ENCODE data around the gene SHMT2.

Gene SHMT2

DNA sequence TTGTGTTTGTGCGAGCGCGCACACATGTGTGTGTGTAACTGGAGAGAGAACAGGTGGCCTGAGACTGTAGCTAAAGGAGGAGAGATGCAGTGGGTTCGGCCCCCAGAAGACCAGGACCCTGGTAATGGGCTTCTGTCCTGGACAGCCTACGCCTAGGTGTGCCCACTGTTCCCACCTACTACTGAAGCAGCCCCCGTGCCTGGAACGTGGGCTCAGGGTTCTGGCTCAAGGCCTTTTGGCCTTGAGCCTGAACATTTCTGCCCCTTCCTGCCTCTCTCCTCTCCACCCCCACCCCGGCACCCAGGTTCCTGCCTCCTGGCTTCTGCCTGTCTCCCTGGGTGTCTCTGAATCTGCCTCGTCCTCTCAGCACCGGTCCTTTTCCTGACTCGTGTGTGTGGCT is 14.4 kb upstream of the SHMT2 start:
- no peak for DNase-seq (ENCODE audit: low spot score)

DNA sequence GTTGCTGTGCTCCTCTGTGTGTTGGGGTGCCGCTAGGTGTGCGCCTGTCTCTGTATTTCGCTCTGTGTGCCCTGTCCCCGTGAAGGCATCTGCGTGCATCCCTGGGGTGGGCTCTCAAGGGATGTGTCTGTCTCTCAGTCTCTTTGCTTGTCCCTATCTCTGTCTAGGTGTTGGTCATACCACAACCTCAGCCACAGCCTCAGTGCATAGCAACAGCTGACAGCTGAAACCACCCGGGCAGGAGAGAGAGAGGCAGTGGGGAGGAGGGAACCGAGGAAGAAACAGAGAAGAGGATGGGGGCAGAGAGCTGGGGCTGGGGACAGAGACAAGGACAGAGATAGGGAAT is 13.9 kb upstream of the SHMT2 start:
- DNase-seq (ENCODE audit: low spot score) = no peak

DNA sequence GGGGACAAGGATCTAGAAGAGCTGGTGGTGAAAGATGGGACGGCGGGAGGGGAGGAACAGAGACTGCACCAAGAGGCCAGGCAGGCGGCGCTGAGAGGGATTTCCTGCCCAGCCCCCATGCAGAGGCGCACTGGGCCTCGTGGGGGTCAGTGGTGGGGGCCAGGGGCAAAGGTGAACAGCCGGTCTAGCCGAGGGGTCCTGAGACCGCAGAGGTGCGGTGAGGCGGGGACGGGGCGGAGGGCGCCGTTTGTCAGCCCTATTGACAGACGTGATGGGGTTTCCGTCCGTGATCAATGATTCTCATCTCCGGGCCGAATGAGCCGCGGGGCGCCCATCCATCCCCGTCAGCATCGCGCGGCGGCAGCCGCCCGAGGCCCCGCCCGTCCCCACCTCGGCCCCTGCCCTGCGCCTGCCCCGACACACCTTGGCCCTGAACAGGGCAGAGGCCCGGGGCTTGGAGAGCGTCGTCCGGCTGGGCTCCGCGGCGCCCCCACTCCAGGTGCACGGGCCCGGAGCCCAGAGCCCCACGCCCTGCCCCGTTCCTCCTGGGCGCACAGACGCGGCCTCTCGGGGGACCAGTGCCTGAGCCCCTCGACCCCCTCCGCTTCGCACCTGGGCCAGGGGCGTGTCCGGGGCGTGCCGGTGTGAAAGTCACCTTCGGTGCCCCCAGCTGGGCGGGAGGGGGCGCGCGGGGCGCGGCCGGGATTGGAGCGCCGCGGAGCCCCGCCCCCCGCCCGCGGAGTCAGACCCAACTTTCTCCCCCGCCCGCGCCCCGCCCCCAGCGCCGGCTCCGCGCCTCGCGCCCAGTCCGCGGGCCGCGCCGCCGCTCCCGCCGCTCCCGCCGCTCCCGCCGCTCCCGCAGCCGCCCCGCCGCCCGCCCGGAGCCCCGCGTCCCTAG is 13.2 kb upstream of the SHMT2 start, which contains the start of gene NXPH4:
Gene NXPH4 (plus strand): TSS at position 781 of the 898 bp plus-strand sequence. CDS start 176 bp downstream, outside the sequence.
- DNase-seq (ENCODE audit: low spot score) = peak; percentile 85

DNA sequence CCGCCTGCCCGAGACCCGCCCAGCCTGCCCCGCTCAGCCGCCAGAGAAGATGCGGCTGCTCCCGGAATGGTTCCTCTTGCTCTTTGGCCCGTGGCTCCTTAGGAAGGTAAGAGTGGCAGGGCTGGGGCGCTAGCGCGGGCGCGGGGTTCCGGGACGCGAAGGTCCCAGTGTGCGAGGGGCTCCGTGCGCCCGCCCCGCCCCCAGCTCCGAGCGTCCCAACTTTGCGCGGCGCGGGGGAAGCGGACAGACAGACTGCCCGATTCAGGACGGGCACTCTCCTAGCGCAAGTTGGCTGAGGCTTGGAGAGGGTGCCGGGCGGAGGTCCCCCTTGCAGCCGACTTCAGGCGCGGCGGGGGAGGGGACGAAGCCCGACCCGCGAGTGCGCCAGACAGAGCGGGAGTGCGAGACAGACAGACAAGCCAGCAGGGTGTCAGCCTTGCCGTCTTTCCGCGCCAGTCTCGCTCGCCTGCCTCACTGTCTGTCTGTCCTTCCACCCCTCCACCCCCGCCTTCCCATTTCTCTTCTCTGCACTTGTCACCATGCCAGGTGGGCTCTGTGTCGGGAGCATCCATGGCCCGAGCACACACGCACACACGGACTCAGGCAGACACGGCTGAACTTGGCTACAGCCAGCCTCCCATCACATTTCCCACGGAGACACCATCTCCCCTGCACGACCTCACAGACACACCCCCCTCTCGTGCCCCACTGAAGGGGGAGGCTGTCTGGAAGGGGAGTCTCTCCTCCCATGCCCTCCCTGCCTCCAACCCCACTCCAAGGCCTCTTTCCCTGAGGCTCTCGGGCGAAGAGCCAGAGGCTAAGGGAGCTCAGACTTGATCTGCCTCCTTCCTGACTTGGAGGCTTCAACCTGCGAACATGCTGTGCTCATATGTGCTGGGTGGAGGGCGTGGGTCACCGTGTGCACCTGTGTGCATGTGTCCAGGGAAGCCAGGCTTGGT is 12.3 kb upstream of the SHMT2 start:
- no peak for DNase-seq (ENCODE audit: low spot score)

DNA sequence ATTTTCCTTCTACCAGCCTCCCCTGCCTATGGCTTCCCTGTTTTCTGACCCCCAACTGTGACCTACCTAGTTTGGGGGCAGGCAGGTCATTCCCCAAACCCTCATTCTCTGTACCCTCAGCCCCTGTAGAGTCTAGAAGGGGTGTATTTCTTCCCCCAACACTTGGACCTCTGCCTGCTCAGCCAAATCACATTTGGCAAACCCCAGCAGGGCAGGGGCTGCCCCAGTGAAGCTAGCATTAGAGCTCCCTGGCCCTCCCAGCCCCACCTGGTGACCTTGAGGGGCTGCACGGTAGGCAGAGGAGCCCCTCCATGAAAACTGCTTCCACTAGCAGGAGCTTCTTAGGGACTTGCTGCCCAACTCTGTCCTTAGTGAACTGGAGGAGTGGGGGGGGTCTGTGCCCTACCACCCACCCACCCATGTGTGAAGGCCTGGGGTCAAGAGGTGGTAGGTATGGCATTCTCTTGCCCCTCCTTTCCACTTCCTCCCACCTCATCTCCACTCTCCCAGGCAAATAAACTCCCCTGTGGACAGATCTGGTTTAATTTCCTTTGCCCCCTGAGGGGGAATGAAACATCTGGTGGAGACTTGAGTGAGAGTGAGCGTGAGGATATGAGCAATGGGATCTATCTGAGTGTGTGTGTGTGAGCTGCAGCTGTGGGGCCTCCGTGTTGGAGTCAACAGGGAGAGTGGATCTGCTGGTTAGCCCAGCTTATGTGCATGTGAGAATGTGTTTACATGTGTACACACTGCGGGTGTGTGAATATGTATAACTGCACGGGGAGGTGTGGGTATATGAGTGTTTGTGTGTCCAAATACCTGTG is 11.3 kb upstream of the SHMT2 start:
- DNase-seq (ENCODE audit: low spot score) = no peak

DNA sequence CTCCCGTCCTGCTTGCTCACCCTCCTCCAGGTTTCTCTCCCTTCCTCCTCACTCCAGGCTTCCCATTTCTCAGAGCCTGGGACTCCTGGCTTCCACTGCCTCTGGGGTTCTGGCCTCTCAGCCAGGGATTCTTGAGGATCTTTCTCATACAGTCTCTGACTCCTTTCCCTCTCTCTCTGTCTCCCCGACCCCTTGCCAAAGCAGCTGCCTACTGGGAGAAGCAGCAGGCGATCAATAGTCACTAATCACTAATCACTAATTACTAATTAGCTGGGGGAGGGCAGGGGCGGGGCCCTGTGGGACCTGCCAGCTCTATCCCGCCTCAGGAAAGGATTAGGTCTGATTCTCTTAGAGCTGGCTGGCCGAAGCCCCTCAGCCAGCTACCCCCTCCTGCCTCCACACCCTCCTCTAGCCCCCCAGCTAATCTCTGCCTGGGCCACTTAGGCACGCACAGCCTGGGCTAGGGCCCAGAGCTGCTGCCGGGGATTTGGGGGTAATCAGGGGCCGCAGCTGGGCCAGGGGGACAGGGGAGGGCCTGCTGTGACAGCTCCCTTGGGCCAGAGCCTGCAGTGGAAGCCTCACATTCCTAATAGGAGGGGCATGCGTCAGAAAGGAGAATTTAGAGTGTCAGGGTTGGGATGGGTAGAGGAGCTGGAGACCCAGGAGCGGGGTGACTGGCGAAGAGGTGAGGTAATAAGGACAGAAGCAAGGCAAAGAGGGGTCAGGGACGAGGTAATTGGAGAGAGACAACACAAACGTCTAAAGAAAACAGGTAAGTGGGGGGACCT is 10.1 kb upstream of the SHMT2 start:
- no peak for DNase-seq (ENCODE audit: low spot score)

DNA sequence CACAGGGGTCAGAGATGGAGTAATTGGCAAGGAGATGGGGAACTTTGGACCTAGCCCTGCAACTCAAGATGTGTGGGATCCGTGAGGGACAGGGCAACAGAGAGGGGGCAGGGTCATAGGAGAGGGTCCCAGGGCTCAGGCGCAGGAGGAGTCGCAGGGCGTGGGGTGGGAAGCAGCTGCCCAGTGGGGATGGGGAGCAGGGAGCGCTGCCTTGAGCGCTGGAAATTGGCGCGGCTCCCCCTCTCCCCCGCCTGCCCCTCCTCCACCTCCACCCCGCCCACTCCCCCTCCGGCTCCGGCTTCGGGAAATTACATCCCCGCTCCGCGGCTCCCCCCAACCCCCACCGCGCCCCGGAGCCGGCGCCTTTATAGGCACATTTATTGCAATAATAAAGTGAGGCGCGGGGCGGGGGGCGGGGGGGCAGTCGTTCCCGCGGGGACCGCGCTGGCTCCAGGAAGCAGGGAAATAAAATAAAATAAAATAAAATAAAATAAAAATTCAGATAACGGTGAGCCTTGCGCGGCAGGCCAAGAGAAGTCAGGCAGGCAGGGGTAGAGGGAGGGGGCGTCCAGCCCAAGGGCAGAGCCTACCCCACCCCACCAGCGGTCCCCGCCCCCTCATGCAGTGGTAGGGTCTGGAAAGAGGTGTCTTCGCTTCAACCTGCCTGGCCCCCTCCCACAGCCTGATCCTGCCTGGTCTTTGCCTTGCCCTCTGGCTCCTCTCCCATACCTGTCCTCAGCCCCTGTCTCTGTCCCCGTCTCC is 9.3 kb upstream of the SHMT2 start:
- no peak for DNase-seq (ENCODE audit: low spot score)

DNA sequence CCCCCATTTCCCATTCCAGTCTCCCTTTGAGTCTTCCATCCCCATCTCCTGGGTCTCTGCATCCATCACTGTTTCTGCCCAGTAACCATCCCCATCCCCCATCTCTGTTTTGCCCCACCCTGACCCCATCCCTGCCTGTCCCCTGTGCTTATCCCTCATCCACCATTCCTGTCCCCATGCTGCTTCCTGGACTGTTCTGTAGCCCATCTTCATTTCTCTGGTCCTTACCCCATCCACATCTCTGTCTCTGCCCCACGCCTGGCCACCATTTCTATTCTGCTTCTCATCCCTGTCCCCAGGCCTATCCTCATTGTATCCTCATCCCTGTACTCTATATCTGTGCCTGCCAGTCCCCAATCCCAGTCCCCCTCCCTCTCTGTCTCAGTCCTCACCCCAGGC is 8.7 kb upstream of the SHMT2 start:
- no peak for DNase-seq (ENCODE audit: low spot score)

DNA sequence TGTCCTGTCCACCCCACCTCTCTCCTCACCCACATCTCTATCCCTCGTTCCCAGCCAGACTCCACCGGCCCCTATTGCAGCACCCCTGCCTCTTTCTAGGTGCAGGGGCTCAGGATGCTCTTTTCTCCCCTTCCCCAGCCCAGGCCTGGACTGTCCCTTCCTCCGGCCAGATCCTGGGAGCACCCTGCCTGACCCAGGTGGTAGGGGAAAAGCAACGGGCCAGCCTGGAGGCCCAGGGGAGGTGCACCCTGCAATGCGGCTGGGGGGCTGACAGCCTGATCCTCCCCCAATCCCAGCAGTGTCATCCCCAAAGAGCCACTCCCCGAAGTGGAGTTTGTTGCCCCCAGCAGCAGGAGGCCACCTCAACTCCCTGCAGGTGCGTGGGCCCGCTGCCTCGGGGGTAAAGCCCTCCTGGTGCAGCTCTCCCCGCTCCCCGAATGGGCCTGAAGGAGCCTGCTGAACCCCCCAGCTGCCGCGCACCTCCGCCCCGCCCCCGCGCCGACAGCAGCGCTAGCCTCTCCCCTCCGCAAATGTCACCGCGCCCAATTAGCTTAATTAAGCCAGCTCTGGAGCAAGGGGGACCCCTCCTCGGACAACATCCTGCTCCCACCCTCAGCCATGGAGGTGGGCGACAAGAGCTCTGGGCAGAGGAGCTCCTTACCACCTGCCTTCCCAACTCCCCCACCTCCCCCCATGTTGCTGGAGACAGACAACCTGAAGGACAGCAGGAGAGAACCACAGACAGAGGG is 8.2 kb upstream of the SHMT2 start:
- no peak for DNase-seq (ENCODE audit: low spot score)

DNA sequence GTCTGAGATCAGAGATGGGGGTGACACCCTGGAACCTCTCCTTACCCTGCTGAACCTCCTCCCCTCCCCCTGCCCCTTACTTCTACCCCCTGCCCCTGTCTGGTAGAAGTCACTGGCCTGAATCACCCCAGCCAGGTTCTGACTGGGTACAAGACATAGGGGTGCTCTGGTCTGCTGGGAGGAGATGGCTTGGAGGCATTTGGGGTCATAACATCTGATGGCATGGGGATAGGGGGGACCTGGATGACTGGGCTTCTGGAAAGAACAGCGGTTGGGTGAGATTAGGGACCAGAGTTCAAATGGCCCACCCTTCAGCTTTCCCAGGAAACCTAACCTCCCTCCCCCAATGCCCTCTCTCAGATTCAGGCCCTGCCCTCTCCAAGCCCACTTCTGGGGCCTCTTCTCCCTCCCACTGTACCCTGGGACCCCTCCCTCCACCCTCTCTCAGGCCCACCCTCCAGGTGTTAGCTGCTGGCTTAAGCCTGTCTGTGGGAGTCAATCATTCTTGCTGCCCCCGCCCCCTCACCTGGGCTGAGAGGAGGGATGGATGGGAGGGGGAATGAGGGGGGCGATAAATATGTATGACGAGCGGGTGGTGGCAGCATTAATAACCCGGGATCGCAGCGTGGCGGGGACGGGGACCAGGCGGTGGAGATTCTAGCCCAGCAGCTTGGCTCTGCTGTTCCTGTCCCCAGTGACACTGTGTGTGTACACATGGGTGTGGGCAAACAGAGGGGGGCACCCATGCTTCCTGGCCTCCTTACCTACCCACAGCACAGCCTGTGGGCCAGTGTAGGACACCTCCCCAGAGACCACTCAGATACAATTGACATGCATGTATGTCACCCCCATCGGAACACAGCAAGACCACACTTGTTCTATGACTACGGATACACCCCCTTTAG is 7.0 kb upstream of the SHMT2 start:
- no peak for DNase-seq (ENCODE audit: low spot score)

DNA sequence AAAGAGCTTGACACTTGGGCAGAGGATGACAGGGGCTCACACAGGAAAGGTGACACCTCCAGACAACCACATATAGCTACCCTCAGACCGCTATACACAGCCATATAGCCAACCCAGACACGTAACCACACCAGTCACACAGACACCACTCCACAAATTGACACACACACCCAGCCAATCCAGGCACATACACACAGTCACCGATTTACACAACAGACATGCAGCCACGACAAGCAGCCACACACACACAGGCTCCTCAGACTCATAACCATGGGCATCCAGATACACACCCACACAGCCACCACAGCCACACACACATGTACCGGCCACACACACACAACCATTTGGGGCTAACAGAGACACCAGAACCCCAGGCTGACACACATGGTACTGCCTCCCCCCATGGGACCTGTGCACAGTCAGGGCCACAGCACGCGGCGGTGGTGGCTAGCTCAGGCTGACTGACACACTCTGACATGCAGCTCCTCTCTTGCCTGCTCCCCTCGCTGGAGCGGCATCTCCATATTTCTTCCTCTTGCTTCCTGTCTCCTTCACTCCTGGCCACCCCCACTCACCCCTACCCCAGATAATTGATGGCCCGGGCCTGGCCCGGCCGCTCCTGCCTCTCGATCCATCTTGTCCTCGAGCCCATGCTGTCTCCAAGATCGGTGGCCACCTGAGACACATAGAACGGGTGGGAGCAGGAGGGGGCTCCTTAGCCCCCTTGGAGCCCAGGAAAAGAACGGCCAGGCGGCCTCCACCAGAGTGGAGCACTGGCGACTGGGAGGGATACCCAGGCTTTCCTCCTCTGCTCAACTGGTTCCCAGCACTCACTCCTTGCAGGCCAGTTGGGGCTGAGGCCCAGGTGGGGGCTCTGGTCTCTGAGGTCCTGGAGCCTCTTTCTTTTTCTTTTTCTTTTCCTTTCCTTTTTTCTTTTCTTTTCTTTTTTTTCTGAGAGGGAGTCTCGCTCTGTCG is 6.0 kb upstream of the SHMT2 start:
- no peak for DNase-seq (ENCODE audit: low spot score)

DNA sequence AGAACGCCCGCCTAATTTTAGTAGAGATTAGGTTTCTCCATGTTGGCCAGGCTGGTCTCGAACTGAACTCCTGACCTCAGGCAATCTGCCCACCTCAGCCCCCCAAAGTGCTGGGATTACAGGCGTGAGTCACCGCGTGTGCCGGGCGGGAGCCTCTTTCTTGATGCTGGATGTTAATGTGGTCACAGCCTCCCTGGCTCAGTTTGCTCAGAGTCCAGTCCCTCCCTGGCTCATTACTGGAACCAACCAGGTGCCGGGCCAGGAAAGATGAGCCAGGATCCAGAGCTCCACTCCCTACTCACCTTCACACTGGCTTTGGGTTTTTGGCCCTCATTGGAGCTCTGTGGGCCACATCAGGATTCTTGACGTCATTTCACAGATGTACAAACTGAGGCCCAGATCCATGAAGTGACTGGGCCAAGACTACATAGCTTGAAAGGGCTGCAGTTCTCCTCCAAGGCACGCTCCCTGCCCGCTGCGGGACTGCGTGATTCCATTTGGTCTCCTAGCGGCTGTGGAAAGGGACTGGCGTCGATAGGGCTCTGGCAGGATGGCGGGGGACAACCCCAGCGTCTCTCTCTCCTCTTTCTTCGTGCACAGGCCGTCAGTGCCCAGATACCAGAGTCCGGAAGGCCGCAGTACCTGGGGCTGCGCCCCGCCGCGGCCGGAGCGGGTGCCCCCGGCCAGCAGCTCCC is 5.1 kb upstream of the SHMT2 start:
- no peak for DNase-seq (ENCODE audit: low spot score)

DNA sequence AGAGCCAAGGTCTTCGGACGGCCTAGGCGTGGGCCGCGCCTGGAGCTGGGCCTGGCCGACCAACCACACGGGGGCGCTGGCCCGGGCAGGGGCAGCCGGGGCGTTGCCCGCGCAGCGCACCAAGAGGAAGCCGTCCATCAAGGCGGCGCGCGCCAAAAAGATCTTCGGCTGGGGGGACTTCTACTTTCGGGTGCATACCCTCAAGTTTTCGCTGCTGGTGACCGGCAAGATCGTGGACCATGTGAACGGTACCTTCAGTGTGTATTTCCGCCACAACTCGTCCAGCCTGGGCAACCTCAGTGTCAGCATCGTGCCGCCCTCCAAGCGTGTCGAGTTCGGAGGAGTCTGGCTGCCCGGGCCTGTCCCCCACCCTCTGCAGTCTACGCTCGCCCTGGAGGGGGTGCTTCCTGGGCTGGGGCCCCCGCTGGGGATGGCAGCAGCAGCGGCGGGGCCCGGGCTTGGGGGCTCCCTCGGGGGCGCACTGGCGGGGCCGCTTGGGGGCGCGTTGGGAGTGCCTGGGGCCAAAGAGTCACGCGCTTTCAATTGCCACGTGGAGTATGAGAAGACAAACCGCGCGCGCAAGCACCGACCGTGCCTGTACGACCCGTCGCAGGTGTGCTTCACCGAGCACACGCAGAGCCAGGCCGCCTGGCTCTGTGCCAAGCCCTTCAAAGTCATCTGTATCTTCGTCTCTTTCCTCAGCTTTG is 4.4 kb upstream of the SHMT2 start:
- peak; percentile 79 for DNase-seq (ENCODE audit: low spot score)

DNA sequence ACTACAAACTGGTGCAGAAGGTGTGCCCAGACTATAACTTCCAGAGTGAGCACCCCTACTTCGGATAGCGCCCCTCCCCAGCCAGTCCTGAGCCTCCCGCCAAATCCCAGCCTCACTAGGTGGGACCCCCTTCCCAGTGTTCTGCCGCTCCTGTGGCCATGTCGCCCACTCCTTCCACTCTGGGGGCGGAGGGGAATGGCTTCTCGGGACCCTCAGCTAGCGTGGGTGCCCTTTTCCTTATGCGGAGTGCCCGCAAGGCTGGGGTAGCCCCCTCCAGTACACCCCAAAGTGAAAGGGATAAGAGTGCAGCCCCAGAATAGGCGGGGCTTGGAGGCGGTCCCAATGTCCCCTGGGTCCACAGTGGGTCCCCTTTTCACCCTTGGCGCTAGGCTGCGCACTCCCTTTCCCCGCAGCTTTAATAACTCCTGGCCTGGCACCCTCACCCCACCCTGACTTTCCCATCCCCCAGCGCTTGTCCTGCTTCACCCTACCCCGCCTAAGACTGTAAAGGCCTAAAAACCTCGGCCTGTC is 3.8 kb upstream of the SHMT2 start:
- DNase-seq (ENCODE audit: low spot score) = no peak

DNA sequence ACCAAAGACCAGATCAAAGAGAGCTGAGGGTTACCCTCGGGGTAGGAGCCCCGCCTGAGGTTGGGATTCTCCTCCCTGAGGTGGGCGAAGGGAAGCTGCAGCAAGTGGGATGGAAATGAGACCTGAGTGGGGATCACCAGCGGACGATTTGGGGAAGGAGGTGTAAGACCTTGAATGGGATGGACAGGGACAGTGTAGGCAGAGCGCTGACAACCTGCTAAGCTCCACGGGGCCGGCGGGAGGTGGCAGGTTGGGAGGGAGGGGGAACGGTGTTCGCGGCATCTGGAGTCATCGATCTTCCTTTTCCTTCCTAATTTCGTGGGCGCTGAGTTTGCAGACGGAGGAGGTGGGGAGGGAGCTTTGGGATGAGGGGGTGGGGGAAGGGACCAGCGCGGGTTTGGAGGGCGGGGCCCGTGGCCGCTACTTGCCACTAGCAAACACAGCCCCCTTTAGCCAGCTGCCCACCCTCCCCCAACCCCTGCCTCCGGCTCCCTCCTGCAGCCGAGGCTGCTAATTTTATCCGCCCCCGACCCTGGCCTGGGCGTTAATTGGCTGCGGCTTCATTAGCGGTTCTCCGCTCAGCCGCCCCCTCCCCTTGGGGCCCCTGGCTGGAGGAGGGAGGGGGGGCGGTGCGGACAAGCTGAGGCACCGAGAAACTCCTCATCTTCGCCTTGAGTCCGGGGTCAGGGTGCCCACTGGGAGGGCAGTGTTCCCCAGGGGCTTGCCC is 2.8 kb upstream of the SHMT2 start:
- no peak for DNase-seq (ENCODE audit: low spot score)

Data from iPS-NIHi11 (cell line).